A673 (cell line): ENCODE results near the gene CSNK2B. TPM values are rescaled to one million over a fixed set of nuclear protein-coding genes. Genes with fewer than 3 reads are reported as not detected.

Source experiments
- BruUV-seq: library from RNA; stranded (reverse); fragments of 400-500 nt; replicated peaks from 2 replicates; lab custom pipeline; 2021; lab: Mats Ljungman, UMichigan
- CTCF ChIA-PET: fragments of 300-600 bp; sonication (Branson Sonifier 250); formaldehyde crosslinking; loops from one replicate; lab custom pipeline; 2022; ENCODE audit warnings: antibody characterized with exemption; lab: Charles Lee
- POLR2A ChIA-PET: fragments of 300-600 bp; sonication (Branson Sonifier 250); formaldehyde crosslinking; loops from one replicate; lab custom pipeline; 2022; ENCODE audit warnings: antibody characterized with exemption; ENCODE audit not compliant: low non-redundant PET; lab: Charles Lee
- DNase-seq: peaks from one replicate; pipeline ENCODE4 v3.0.0-alpha.2; 2015; ENCODE audit warnings: low spot score
- H3K27ac ChIP-seq: fragments of 200-600 bp; sonication (generic); 2 replicates; pipeline ENCODE4 v1.5.1; 2016; ENCODE audit warnings: mixed run types, low read depth, mild to moderate bottlenecking, mixed read lengths, antibody characterized with exemption, low read length; ENCODE audit not compliant: poor library complexity, severe bottlenecking
- H3K27me3 ChIP-seq: fragments of 200-600 bp; sonication (generic); replicated peaks from 2 replicates; pipeline ENCODE4 v1.6.1; 2017; ENCODE audit warnings: mixed run types, low read depth, mild to moderate bottlenecking, mixed read lengths, antibody characterized with exemption, low read length; ENCODE audit not compliant: insufficient read depth, poor library complexity
- H3K36me3 ChIP-seq: fragments of 200-600 bp; sonication (generic); 2 replicates; pipeline ENCODE4 v1.6.1; 2016; ENCODE audit warnings: mixed run types, mild to moderate bottlenecking, mixed read lengths, antibody characterized with exemption, low read length; ENCODE audit not compliant: insufficient read depth, poor library complexity, severe bottlenecking
- H3K4me1 ChIP-seq: fragments of 200-600 bp; sonication (generic); 2 replicates; pipeline ENCODE4 v1.6.1; 2017; ENCODE audit warnings: mixed run types, mild to moderate bottlenecking, mixed read lengths, antibody characterized with exemption, low read length; ENCODE audit not compliant: insufficient read depth, poor library complexity, severe bottlenecking
- H3K4me3 ChIP-seq: fragments of 200-600 bp; sonication (generic); 2 replicates; pipeline ENCODE4 v1.5.1; 2016; ENCODE audit warnings: low read depth, mixed run types, mild to moderate bottlenecking, mixed read lengths, low read length; ENCODE audit not compliant: poor library complexity, severe bottlenecking
- H3K9me3 ChIP-seq: fragments of 200-600 bp; sonication (generic); 2 replicates; pipeline ENCODE4 v1.6.1; 2016; ENCODE audit warnings: mixed run types, low read depth, mild to moderate bottlenecking, mixed read lengths, antibody characterized with exemption, low read length; ENCODE audit not compliant: poor library complexity, severe bottlenecking
- CTCF ChIP-seq: fragments of 300-800, 200-600 bp; sonication (generic); conservative IDR thresholded peaks from 2 replicates; pipeline ENCODE4 v1.5.1; 2017; ENCODE audit warnings: low read depth, mild to moderate bottlenecking, antibody characterized with exemption, low read length, moderate library complexity, mixed read lengths
- EZH2 ChIP-seq: fragments of 200-600 bp; sonication (generic); IDR thresholded peaks from 2 replicates; pipeline ENCODE4 v1.6.1; 2017; ENCODE audit warnings: borderline replicate concordance, low read depth, mild to moderate bottlenecking, mixed read lengths, antibody characterized with exemption, low read length; ENCODE audit not compliant: poor library complexity, severe bottlenecking
- intact Hi-C: fragments of 100-400 bp; cut with micrococcal nuclease; formaldehyde crosslinking; loops from one replicate; pipeline ENCODE4 v1.10.0; 2022; ENCODE audit not compliant: unreplicated experiment
- total RNA-seq: library from RNA; stranded (reverse); gene quantifications from 2 replicates; pipeline ENCODE4 v1.2.3, GENCODE V29; 2021

The CSNK2B gene
- total RNA-seq, 1 experiment from 2014 or later: 253 TPM

DNA sequence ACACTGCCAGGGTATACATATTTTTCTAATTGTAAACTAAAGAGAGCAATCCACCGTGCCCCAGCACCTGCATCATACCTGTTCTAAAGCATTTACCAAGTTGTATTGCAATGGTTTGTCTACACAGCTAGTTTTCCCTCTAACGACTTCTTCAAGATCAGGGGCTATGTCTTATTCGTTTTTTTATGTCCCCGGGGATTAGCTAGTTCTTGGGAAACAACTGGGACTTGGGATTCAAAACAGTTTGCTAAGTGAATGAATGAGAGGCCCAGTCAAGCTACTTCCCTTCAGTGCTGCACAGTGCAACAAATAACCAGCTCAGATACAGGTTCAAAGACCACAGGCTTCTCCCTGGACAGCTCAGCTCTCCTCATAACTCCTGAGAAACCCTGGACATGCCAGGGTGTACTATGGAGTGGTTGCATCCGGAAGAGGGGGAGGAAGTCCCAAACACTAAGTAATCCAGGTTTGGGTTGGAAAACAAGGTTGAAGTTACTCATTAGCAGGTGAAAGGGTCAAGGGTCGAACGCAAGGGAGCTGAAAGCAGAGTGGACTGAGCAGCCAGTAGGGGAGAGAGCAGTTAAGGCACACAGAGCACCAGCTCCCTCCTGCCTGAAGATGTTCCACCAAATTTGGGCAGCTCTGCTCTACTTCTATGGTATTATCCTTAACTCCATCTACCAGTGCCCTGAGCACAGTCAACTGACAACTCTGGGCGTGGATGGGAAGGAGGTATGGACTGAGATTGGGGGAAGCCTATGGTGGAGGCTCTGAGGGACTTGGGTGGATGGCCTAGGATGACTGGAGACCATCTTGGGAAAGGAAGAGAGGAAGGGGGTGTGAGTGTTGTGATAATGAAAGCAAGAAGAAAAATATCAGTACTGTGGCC is 10.3 kb upstream of the CSNK2B start, which contains the start of gene APOM:
APOM (plus strand) TSS at position 546 of the 889 bp plus-strand sequence; CDS start at position 619, 73 bp downstream.
- Histone ChIP-seq H3K27me3 (no peaks in the 10 kb centered on the region), H3K4me1 (peaks cover 27% of the 10 kb centered on the region), H3K36me3 (no peaks in the 10 kb centered on the region), H3K9me3 (no peaks in the 10 kb centered on the region), H3K27ac (no peak within 1 kb of the TSS), H3K4me3 (no peak within 1 kb of the TSS)
- ChIA-PET CTCF (no interaction called here), POLR2A (interaction anchor here (0.8 kb wide), 1 partner anchor 172 kb away, joined by 3 read pairs; the partner anchor contains the start of gene HSPA1B)
- no TSS peak for BruUV-seq
- intact Hi-C loops: loop anchor here (10.0 kb wide), 1 partner anchor 111 kb away; the partner anchor contains the start of genes ATP6V1G2, DDX39B and NFKBIL1
- TF ChIP-seq CTCF (no peak), EZH2 (no peak)
- DNase-seq: no peak

- BruUV-seq: no TSS peak
- ChIA-PET POLR2A (interaction anchor here (0.6 kb wide), 1 partner anchor 162 kb away, joined by 4 read pairs; no protein-coding TSS in a partner anchor), CTCF (no interaction called here)
- DNase-seq: no peak
- H3K27me3 ChIP-seq: no peaks in the 10 kb centered on the region
- peaks cover 11% of the 10 kb centered on the region for H3K36me3 ChIP-seq
- peak overlapping the region; percentile 83 for H3K4me3 ChIP-seq
- peaks cover 28% of the 10 kb centered on the region for H3K4me1 ChIP-seq
- TF ChIP-seq EZH2 (no peak), CTCF (no peak)
- peak overlapping the region; percentile 88 for H3K27ac ChIP-seq
- intact Hi-C loops: loop anchor here (10.0 kb wide), 1 partner anchor 113 kb away; the partner anchor contains the start of genes ATP6V1G2, DDX39B and NFKBIL1
- H3K9me3 ChIP-seq: no peaks in the 10 kb centered on the region
Measured at GRCh38 chr6:31657406-31658157, 8.3 kb upstream of the CSNK2B start.

DNA sequence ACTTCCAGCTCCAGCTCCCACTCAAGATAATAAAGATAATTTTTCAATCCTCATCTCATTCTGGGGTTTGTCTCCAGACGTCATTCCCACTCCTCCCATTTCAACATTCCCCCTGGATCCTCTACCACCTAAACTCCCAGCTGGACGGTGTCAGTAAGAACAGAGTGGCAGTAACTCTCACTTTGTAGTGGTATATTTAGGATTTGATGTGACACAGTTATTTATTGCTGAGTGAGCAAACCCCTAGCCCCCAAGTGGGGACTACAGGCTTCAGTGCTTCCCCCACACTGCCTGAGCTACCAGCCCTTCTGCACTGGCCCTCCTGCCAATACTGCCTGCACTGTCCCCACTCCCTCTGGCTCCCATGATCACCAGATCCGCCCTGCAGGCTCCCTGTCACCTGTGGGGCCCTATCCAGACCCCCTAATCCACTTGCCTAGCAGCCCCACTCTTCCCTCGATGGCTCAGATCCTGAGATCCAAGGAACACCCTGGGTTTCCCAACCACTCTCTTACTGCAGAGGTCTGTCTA is 7.7 kb upstream of the CSNK2B start:
- TF ChIP-seq EZH2 (no peak), CTCF (no peak)
- peaks cover 33% of the 10 kb centered on the region for H3K4me1 ChIP-seq
- peak overlapping the region; percentile 88 for H3K27ac ChIP-seq
- peak overlapping the region; percentile 83 for H3K4me3 ChIP-seq
- no peaks in the 10 kb centered on the region for H3K27me3 ChIP-seq
- POLR2A ChIA-PET: interaction anchor here (0.6 kb wide), 1 partner anchor 162 kb away, joined by 4 read pairs; no protein-coding TSS in a partner anchor
- DNase-seq: no peak
- no TSS peak for BruUV-seq
- CTCF ChIA-PET: no interaction called here
- no peaks in the 10 kb centered on the region for H3K9me3 ChIP-seq
- peaks cover 15% of the 10 kb centered on the region for H3K36me3 ChIP-seq
- intact Hi-C loops: loop anchor here (10.0 kb wide), 1 partner anchor 113 kb away; the partner anchor contains the start of genes ATP6V1G2, DDX39B and NFKBIL1
